ENCODE data around the gene WDR86.

DNA sequence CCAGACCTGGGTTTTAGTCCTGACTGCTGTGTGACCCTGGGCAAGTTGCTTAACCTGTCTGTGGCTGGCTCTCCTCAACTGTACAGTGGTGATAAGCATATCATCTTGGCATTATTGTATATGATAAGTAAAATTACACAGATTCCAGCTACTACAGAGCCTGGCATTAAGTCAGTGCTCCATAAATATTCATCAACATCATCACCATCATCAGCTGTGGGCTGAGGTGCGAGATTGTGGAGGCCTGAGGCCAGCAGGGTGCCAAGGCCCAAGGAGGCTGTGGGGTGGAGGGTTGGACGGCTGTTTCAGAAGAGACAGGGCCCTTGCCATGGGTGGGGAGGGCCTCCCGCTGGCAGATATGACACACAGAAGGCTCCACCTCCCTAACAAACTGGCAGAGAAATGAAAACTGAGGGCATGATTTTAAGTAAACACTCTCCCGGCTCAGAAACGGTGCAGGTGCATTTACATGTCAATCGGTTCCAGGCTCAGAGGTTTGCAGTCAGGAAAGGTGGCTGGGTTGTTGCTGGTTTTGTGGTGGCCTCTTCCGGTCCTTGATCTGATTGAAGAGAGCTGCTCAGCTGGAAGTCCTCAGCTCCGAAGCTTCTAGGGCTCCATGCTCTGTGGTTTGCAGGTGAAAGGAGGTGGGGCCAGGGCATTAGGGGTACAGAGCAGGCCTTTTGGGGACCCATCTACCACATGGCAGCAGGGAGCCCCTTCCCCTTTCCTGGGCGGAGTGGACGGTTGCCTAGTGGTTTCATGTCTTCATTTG lies 19.9 kb upstream of the WDR86 start:
- no peak for TF ChIP-seq NR2C2 (CRISPR knock-in tag; IDR thresholded peaks at IDR 0.05)
- TF ChIP-seq, protein P1, sequence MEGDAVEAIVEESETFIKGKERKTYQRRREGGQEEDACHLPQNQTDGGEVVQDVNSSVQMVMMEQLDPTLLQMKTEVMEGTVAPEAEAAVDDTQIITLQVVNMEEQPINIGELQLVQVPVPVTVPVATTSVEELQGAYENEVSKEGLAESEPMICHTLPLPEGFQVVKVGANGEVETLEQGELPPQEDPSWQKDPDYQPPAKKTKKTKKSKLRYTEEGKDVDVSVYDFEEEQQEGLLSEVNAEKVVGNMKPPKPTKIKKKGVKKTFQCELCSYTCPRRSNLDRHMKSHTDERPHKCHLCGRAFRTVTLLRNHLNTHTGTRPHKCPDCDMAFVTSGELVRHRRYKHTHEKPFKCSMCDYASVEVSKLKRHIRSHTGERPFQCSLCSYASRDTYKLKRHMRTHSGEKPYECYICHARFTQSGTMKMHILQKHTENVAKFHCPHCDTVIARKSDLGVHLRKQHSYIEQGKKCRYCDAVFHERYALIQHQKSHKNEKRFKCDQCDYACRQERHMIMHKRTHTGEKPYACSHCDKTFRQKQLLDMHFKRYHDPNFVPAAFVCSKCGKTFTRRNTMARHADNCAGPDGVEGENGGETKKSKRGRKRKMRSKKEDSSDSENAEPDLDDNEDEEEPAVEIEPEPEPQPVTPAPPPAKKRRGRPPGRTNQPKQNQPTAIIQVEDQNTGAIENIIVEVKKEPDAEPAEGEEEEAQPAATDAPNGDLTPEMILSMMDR (IDR thresholded peaks at IDR 0.05), result no peak
- TF ChIP-seq, protein P2, sequence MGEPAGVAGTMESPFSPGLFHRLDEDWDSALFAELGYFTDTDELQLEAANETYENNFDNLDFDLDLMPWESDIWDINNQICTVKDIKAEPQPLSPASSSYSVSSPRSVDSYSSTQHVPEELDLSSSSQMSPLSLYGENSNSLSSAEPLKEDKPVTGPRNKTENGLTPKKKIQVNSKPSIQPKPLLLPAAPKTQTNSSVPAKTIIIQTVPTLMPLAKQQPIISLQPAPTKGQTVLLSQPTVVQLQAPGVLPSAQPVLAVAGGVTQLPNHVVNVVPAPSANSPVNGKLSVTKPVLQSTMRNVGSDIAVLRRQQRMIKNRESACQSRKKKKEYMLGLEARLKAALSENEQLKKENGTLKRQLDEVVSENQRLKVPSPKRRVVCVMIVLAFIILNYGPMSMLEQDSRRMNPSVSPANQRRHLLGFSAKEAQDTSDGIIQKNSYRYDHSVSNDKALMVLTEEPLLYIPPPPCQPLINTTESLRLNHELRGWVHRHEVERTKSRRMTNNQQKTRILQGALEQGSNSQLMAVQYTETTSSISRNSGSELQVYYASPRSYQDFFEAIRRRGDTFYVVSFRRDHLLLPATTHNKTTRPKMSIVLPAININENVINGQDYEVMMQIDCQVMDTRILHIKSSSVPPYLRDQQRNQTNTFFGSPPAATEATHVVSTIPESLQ (CRISPR knock-in tag; IDR thresholded peaks at IDR 0.05), result no peak
- no peak for TF ChIP-seq ZNF138 (CRISPR knock-in tag; conservative IDR thresholded peaks at IDR 0.05)
- TF ChIP-seq, protein P3, sequence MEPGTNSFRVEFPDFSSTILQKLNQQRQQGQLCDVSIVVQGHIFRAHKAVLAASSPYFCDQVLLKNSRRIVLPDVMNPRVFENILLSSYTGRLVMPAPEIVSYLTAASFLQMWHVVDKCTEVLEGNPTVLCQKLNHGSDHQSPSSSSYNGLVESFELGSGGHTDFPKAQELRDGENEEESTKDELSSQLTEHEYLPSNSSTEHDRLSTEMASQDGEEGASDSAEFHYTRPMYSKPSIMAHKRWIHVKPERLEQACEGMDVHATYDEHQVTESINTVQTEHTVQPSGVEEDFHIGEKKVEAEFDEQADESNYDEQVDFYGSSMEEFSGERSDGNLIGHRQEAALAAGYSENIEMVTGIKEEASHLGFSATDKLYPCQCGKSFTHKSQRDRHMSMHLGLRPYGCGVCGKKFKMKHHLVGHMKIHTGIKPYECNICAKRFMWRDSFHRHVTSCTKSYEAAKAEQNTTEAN (CRISPR knock-in tag; IDR thresholded peaks at IDR 0.05), result no peak
- no peak for TF ChIP-seq JUN (CRISPR knock-in tag; IDR thresholded peaks at IDR 0.05)
- TF ChIP-seq, protein P4, sequence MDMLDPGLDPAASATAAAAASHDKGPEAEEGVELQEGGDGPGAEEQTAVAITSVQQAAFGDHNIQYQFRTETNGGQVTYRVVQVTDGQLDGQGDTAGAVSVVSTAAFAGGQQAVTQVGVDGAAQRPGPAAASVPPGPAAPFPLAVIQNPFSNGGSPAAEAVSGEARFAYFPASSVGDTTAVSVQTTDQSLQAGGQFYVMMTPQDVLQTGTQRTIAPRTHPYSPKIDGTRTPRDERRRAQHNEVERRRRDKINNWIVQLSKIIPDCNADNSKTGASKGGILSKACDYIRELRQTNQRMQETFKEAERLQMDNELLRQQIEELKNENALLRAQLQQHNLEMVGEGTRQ (CRISPR knock-in tag; IDR thresholded peaks at IDR 0.05), result no peak
- TF ChIP-seq, protein P5, sequence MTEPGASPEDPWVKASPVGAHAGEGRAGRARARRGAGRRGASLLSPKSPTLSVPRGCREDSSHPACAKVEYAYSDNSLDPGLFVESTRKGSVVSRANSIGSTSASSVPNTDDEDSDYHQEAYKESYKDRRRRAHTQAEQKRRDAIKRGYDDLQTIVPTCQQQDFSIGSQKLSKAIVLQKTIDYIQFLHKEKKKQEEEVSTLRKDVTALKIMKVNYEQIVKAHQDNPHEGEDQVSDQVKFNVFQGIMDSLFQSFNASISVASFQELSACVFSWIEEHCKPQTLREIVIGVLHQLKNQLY (CRISPR knock-in tag; IDR thresholded peaks at IDR 0.05), result no peak
- TF ChIP-seq, protein P6, sequence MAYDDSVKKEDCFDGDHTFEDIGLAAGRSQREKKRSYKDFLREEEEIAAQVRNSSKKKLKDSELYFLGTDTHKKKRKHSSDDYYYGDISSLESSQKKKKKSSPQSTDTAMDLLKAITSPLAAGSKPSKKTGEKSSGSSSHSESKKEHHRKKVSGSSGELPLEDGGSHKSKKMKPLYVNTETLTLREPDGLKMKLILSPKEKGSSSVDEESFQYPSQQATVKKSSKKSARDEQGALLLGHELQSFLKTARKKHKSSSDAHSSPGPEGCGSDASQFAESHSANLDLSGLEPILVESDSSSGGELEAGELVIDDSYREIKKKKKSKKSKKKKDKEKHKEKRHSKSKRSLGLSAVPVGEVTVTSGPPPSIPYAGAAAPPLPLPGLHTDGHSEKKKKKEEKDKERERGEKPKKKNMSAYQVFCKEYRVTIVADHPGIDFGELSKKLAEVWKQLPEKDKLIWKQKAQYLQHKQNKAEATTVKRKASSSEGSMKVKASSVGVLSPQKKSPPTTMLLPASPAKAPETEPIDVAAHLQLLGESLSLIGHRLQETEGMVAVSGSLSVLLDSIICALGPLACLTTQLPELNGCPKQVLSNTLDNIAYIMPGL (CRISPR knock-in tag; IDR thresholded peaks at IDR 0.05), result no peak
